GM12865 (cell line): ENCODE results near the gene GPER1.

Experiments
- DNase-seq: peaks from one replicate; pipeline ENCODE4 v3.0.0; 2010; ENCODE audit warnings: low read depth
- H3K4me3 ChIP-seq: 2 replicates; pipeline ENCODE4 v1.5.1; 2011; ENCODE audit warnings: mild to moderate bottlenecking, low read depth, low read length, control low read depth
- CTCF ChIP-seq: IDR thresholded peaks from 2 replicates; pipeline ENCODE4 v1.5.1; 2011; ENCODE audit warnings: low read length, control low read depth, low read depth, inconsistent platforms; ENCODE audit not compliant: insufficient read depth; ENCODE audit errors: missing control alignments

GPER1 gene

GRCh38 chr7:1050254-1050906, 37.5 kb upstream of the GPER1 start:
- no peak overlapping the region for H3K4me3 ChIP-seq
- no peak for TF ChIP-seq CTCF
- DNase-seq: no peak

- no peak for TF ChIP-seq CTCF
- DNase-seq: no peak
- H3K4me3 ChIP-seq: no peak overlapping the region
Measured at GRCh38 chr7:1050956-1051690, 36.8 kb upstream of the GPER1 start.

- H3K4me3 ChIP-seq: no peak overlapping the region
- DNase-seq: no peak
- no peak for TF ChIP-seq CTCF
Measured at GRCh38 chr7:1052031-1052818, 35.7 kb upstream of the GPER1 start.

- H3K4me3 ChIP-seq: no peak overlapping the region
- no peak for DNase-seq
- no peak for TF ChIP-seq CTCF
Measured at GRCh38 chr7:1053002-1053411, 34.9 kb upstream of the GPER1 start.

GRCh38 chr7:1053816-1054370, 34.0 kb upstream of the GPER1 start:
- no peak for TF ChIP-seq CTCF
- DNase-seq: no peak
- H3K4me3 ChIP-seq: no peak overlapping the region

GRCh38 chr7:1054438-1054837, 33.5 kb upstream of the GPER1 start:
- no peak for TF ChIP-seq CTCF
- DNase-seq: no peak
- no peak overlapping the region for H3K4me3 ChIP-seq
